ENCODE measurements around the gene CERS2.
A peak's percentile ranks its signal among the peaks of the same experiment; 100 is the strongest.

CERS2 gene

DNA sequence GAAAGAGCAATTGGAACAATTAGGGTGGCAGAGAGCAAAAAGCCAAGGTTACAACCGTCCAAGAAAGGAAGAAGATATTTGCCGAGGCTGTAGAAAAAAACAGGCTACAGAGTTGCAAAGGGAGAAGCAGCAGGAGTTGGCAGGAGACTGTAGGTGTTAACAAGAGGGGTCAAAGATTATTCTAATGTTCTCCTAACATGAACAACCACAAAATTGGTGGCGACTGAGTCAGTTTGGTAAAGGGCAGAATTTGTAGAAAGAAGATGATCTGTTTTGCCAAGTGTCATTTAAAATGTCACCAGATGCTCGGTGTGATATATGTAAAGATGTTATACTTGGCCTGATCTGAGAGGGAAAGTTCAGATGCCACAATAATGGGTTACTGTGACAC lies 33.2 kb upstream of the CERS2 start:
- H3K36me3 ChIP-seq (ENCODE audit: control insufficient read depth in 2 of 2, insufficient read depth in 2 of 2, low read length in 2 of 2): no peaks in the 10 kb centered on the region
- H3K4me3 ChIP-seq (ENCODE audit: low read length in 2 of 2): peak overlapping the region; percentile 84 to 90
- H3K9me3 ChIP-seq (ENCODE audit: control insufficient read depth in 2 of 2, low read length in 2 of 2): no peaks in the 10 kb centered on the region
- H3K27me3 ChIP-seq (ENCODE audit: control insufficient read depth in 2 of 2, insufficient read depth in 2 of 2, low read length in 2 of 2): no peaks in the 10 kb centered on the region
- peak overlapping the region; percentile 41 to 60 for H3K9ac ChIP-seq (ENCODE audit: low read depth in 1 of 2, low read length in 2 of 2)
- H3K27ac ChIP-seq (ENCODE audit: low read depth in 2 of 2, low read length in 2 of 2): peak overlapping the region; percentile 88 to 93
- H3K4me1 ChIP-seq (ENCODE audit: control insufficient read depth in 2 of 2, insufficient read depth in 2 of 2, low read length in 2 of 2): peaks cover 41 to 46% of the 10 kb centered on the region in 2 donors

DNA sequence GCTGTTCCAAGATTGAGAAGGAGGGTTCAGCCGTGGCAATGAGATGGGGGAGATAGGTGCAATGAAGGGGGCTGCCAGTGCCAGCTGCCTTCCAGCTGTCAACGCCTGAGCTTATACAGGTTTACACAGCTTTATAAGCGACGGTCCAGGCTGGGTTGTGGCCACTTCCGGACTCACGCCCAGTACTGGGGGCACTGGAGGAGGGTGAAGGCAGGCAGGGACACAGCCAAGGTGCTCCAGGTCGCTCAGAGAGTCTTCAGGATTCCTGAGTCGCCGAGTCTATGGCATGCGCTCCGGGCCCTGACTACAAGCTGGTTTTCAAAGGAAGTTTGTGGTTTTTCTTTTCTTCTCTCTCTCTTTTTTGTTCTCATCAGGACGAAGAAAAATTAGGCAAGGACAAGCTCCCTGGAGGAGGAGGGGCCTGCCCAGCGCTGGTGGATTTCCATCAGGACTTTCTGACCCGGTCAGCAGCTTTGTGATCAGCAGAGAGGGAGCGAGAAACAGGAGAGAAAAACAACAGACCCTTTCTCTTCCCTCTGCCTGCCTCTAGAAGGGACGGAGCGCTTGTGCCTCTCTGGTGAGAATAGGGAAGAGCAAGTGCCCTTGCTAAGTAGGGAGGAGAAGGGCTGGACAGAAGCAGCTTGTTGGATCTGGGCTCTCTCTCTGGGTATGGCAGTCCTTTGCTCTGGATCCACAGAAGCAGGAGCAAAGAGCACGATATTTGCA lies 31.9 kb upstream of the CERS2 start, which contains the start of gene MINDY1:
TSS of gene MINDY1 (minus strand) at position 576 of the 726 bp plus-strand sequence. CDS start 4,285 bp downstream, outside the sequence.
- H3K27ac ChIP-seq (ENCODE audit: low read depth in 2 of 2, low read length in 2 of 2): peak within 1 kb of the TSS; percentile 88 to 93
- no peaks in the 10 kb centered on the region for H3K27me3 ChIP-seq (ENCODE audit: control insufficient read depth in 2 of 2, insufficient read depth in 2 of 2, low read length in 2 of 2)
- H3K9ac ChIP-seq (ENCODE audit: low read depth in 1 of 2, low read length in 2 of 2): peak within 1 kb of the TSS; percentile 87 to 94
- peak within 1 kb of the TSS; percentile 84 to 90 for H3K4me3 ChIP-seq (ENCODE audit: low read length in 2 of 2)
- H3K9me3 ChIP-seq (ENCODE audit: control insufficient read depth in 2 of 2, low read length in 2 of 2): no peaks in the 10 kb centered on the region
- H3K4me1 ChIP-seq (ENCODE audit: control insufficient read depth in 2 of 2, insufficient read depth in 2 of 2, low read length in 2 of 2): peaks cover 39 to 40% of the 10 kb centered on the region in 2 donors
- peaks cover 11 to 12% of the 10 kb centered on the region in 2 donors for H3K36me3 ChIP-seq (ENCODE audit: control insufficient read depth in 2 of 2, insufficient read depth in 2 of 2, low read length in 2 of 2)

DNA sequence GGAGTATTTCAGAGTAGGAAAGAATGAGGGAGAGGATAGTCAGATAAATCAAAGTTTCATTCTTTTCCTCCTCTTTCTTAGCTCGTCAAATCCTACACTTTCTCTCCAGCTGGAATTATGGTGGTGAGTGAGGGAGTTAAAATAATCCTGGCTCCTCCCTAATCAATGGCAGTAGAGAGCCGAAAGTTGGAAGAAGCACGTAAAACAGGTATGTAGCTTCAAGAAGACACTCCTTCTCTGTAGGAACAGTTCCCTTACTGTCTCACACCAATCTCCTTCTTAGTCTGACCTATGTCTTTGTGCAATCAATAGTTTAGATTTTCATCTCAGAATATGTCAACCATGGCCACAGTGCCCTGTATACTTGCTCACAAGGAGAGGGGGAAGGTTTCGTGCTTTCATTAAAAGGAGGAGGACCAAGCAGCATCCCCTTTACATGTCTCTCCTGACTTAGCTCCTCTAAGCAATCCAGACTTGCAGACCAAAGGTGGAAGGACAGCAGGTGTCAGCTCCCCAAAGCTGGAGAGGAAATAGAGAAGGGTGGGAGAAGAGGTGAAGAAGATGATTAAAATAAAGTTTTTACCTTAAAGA lies 31.2 kb upstream of the CERS2 start:
- Histone ChIP-seq H3K9ac (ENCODE audit: low read depth in 1 of 2, low read length in 2 of 2) (peak overlapping the region; percentile 87 to 94), H3K4me1 (ENCODE audit: control insufficient read depth in 2 of 2, insufficient read depth in 2 of 2, low read length in 2 of 2) (peaks cover 34 to 40% of the 10 kb centered on the region in 2 donors), H3K9me3 (ENCODE audit: control insufficient read depth in 2 of 2, low read length in 2 of 2) (no peaks in the 10 kb centered on the region), H3K36me3 (ENCODE audit: control insufficient read depth in 2 of 2, insufficient read depth in 2 of 2, low read length in 2 of 2) (peaks cover 16 to 18% of the 10 kb centered on the region in 2 donors), H3K27ac (ENCODE audit: low read depth in 2 of 2, low read length in 2 of 2) (peak overlapping the region; percentile 88 to 93), H3K4me3 (ENCODE audit: low read length in 2 of 2) (peak overlapping the region; percentile 81 to 84), H3K27me3 (ENCODE audit: control insufficient read depth in 2 of 2, insufficient read depth in 2 of 2, low read length in 2 of 2) (no peaks in the 10 kb centered on the region)

DNA sequence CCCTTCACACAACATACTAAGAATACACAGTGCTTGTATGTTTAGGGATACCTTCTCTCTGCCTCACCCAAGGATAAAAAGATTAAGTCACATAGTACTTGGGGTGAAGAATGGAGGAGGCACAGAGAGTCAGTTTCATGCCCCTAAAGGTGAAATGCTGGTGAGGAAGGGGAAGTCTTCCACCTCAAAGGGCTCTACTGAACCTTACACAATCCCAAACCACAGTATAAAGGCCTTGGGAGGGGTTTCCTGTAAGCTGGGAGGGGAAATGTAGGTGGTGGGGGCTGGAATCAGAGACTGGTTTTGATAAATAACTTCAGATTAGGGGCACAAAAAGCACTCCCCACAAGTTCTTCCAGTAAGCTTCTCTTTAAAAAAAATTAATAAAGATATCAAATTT lies 28.5 kb upstream of the CERS2 start:
- Histone ChIP-seq H3K27ac (ENCODE audit: low read depth in 2 of 2, low read length in 2 of 2) (no peak overlapping the region), H3K4me3 (ENCODE audit: low read length in 2 of 2) (peak overlapping the region in 1 of 2 donors; percentile 45), H3K9ac (ENCODE audit: low read depth in 1 of 2, low read length in 2 of 2) (no peak overlapping the region)

DNA sequence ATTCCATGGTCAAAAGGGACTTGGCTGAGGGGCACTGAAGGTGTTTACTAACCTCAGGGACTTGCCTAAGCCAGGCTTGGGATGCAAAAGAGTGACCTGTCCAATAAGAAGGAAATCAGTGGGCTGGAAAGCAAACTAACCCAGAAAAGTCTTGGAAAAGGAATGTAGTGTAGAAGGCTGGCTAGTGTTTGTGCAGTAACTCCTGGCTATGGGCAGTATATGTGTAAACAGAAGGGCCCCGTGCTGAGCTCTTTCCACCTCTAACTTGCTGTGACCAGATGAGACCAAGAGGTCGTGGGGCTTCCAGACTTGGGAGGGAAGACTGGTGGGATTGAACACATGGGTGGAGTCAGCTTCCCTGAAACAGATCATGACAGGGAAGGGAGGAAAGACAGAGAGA lies 28.0 kb upstream of the CERS2 start:
- Histone ChIP-seq H3K4me3 (ENCODE audit: low read length in 2 of 2) (peak overlapping the region in 1 of 2 donors; percentile 45), H3K4me1 (ENCODE audit: control insufficient read depth in 2 of 2, insufficient read depth in 2 of 2, low read length in 2 of 2) (peaks cover 23 to 28% of the 10 kb centered on the region in 2 donors), H3K9me3 (ENCODE audit: control insufficient read depth in 2 of 2, low read length in 2 of 2) (no peaks in the 10 kb centered on the region), H3K27me3 (ENCODE audit: control insufficient read depth in 2 of 2, insufficient read depth in 2 of 2, low read length in 2 of 2) (no peaks in the 10 kb centered on the region), H3K27ac (ENCODE audit: low read depth in 2 of 2, low read length in 2 of 2) (no peak overlapping the region), H3K9ac (ENCODE audit: low read depth in 1 of 2, low read length in 2 of 2) (no peak overlapping the region), H3K36me3 (ENCODE audit: control insufficient read depth in 2 of 2, insufficient read depth in 2 of 2, low read length in 2 of 2) (peaks cover 37 to 39% of the 10 kb centered on the region in 2 donors)

More for the DNA sequence above, 28.5 kb upstream of the CERS2 start:
- Histone ChIP-seq H3K27me3 (ENCODE audit: control insufficient read depth in 2 of 2, insufficient read depth in 2 of 2, low read length in 2 of 2) (no peaks in the 10 kb centered on the region), H3K4me1 (ENCODE audit: control insufficient read depth in 2 of 2, insufficient read depth in 2 of 2, low read length in 2 of 2) (peaks cover 25 to 33% of the 10 kb centered on the region in 2 donors), H3K36me3 (ENCODE audit: control insufficient read depth in 2 of 2, insufficient read depth in 2 of 2, low read length in 2 of 2) (peaks cover 31 to 34% of the 10 kb centered on the region in 2 donors), H3K9me3 (ENCODE audit: control insufficient read depth in 2 of 2, low read length in 2 of 2) (no peaks in the 10 kb centered on the region)

DNA sequence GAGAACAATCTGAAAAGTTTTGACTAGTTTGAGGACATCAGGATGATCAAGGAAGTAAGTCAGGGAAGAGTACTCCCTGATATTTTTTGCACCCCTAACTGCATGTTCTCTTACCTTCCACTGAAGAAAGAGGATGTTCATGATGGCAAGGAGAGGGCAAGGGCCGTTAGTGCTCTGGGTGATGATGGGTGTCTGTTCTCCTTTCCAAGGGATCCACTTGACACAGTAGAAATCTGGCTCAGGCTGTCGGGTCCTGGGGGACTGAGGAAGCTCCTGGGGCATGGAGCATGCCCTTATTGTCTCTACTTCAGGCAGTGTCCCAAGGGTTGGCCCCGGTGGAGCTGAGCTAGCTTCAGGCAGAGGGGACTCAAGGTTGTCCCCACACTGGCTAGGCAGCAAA lies 27.4 kb upstream of the CERS2 start:
- no peak overlapping the region for H3K27ac ChIP-seq (ENCODE audit: low read depth in 2 of 2, low read length in 2 of 2)
- H3K4me3 ChIP-seq (ENCODE audit: low read length in 2 of 2): no peak overlapping the region
- no peaks in the 10 kb centered on the region for H3K9me3 ChIP-seq (ENCODE audit: control insufficient read depth in 2 of 2, low read length in 2 of 2)
- H3K4me1 ChIP-seq (ENCODE audit: control insufficient read depth in 2 of 2, insufficient read depth in 2 of 2, low read length in 2 of 2): peaks cover 22 to 24% of the 10 kb centered on the region in 2 donors
- H3K27me3 ChIP-seq (ENCODE audit: control insufficient read depth in 2 of 2, insufficient read depth in 2 of 2, low read length in 2 of 2): no peaks in the 10 kb centered on the region
- H3K9ac ChIP-seq (ENCODE audit: low read depth in 1 of 2, low read length in 2 of 2): no peak overlapping the region
- peaks cover 42 to 44% of the 10 kb centered on the region in 2 donors for H3K36me3 ChIP-seq (ENCODE audit: control insufficient read depth in 2 of 2, insufficient read depth in 2 of 2, low read length in 2 of 2)

DNA sequence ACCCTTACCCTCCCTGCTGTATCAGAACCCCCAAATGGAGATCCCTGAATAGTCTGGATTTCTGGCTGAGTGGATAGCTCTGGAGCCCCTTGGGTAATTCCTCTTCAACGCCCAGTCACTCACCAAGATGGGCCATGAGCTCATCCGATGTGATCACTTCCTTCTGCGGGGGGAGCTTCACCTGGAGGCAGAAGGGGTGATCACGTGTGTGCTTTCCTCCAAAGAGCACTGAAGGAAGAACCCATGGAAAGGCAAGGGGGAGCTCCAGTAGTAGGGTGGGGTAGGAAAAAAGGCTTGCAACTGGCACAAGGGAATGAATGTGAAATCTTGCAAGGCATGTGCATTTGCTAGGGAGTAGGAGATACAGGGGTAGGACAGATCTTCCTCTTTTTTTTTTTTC lies 27.0 kb upstream of the CERS2 start:
- Histone ChIP-seq H3K27me3 (ENCODE audit: control insufficient read depth in 2 of 2, insufficient read depth in 2 of 2, low read length in 2 of 2) (no peaks in the 10 kb centered on the region), H3K27ac (ENCODE audit: low read depth in 2 of 2, low read length in 2 of 2) (no peak overlapping the region), H3K36me3 (ENCODE audit: control insufficient read depth in 2 of 2, insufficient read depth in 2 of 2, low read length in 2 of 2) (peaks cover 46 to 49% of the 10 kb centered on the region in 2 donors), H3K4me1 (ENCODE audit: control insufficient read depth in 2 of 2, insufficient read depth in 2 of 2, low read length in 2 of 2) (peaks cover 18 to 21% of the 10 kb centered on the region in 2 donors), H3K9me3 (ENCODE audit: control insufficient read depth in 2 of 2, low read length in 2 of 2) (no peaks in the 10 kb centered on the region), H3K9ac (ENCODE audit: low read depth in 1 of 2, low read length in 2 of 2) (no peak overlapping the region), H3K4me3 (ENCODE audit: low read length in 2 of 2) (no peak overlapping the region)

DNA sequence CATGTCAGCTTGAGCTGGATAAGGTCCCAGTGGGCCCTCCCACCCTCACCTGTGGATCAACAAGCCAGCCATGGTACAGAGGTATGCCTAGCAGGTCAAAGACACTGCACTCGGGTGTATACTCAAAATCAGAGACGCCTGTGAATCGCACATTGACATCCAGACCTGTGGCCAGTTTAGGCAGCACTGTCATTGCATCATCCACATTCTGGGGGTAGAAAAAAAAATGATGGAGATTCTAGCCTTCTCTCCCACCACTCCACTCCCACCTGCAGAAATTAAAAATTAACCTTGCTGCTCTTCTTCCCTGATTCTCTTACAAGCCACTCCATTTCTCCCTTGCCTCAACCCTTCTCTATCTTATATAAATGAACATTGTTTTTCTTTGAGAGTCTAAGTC lies 25.8 kb upstream of the CERS2 start:
- Histone ChIP-seq H3K9ac (ENCODE audit: low read depth in 1 of 2, low read length in 2 of 2) (no peak overlapping the region), H3K4me1 (ENCODE audit: control insufficient read depth in 2 of 2, insufficient read depth in 2 of 2, low read length in 2 of 2) (peaks cover 12 to 17% of the 10 kb centered on the region in 2 donors), H3K27me3 (ENCODE audit: control insufficient read depth in 2 of 2, insufficient read depth in 2 of 2, low read length in 2 of 2) (no peaks in the 10 kb centered on the region), H3K9me3 (ENCODE audit: control insufficient read depth in 2 of 2, low read length in 2 of 2) (no peaks in the 10 kb centered on the region), H3K4me3 (ENCODE audit: low read length in 2 of 2) (no peak overlapping the region), H3K36me3 (ENCODE audit: control insufficient read depth in 2 of 2, insufficient read depth in 2 of 2, low read length in 2 of 2) (peaks cover 46 to 50% of the 10 kb centered on the region in 2 donors), H3K27ac (ENCODE audit: low read depth in 2 of 2, low read length in 2 of 2) (no peak overlapping the region)

DNA sequence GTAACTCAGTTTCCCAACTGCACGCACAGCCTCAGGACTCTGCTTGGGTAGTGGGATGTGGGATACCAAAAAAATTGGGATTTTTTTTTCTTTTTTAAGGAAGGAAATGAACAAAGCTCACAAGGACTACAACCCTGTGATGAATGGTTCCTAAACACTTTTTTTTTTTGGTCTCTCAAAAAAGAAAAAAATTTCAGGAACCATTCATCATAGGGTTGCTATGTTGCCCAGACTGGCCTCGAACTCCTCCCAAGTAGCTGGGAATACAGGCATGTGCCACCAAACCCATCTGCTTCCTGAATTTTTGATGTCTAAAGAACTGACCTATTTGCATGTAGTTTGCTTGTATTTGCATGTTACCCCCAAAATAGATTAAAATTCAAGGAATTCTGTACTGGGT lies 25.3 kb upstream of the CERS2 start:
- Histone ChIP-seq H3K9ac (ENCODE audit: low read depth in 1 of 2, low read length in 2 of 2) (no peak overlapping the region), H3K4me1 (ENCODE audit: control insufficient read depth in 2 of 2, insufficient read depth in 2 of 2, low read length in 2 of 2) (peaks cover 11 to 15% of the 10 kb centered on the region in 2 donors), H3K4me3 (ENCODE audit: low read length in 2 of 2) (no peak overlapping the region), H3K27me3 (ENCODE audit: control insufficient read depth in 2 of 2, insufficient read depth in 2 of 2, low read length in 2 of 2) (no peaks in the 10 kb centered on the region), H3K36me3 (ENCODE audit: control insufficient read depth in 2 of 2, insufficient read depth in 2 of 2, low read length in 2 of 2) (peaks cover 46 to 52% of the 10 kb centered on the region in 2 donors), H3K27ac (ENCODE audit: low read depth in 2 of 2, low read length in 2 of 2) (no peak overlapping the region), H3K9me3 (ENCODE audit: control insufficient read depth in 2 of 2, low read length in 2 of 2) (no peaks in the 10 kb centered on the region)

DNA sequence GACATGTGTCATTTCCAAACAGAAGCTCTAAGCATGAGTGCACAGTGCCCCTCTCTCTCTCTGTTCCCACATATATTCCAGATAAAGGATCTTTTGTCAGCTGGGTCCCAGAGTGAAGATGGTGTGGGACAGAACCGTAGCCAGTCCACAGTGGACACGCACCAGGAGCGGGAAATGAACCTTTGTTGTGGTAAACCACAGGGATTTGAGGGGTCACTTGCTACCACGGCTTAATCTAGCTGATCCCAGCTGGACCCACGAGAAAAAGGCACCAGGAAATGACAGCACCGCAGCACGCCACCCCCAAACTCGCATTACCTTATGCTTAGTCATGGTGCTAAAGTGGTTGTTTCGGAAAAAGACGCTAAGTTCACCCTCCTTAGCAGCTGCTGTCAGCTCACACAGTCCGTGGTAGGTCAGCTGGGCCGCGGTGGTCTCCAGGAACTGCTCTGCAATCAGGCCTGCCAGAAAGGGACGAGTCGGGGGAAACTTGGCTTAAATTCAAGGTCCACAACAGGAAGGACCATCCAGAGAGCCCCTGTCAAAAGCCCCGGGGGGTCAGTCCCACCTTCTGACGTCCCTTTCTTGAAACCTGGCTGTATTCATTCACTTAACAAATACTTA lies 24.5 kb upstream of the CERS2 start:
- peaks cover 9% of the 10 kb centered on the region in 2 donors for H3K4me1 ChIP-seq (ENCODE audit: control insufficient read depth in 2 of 2, insufficient read depth in 2 of 2, low read length in 2 of 2)
- H3K27me3 ChIP-seq (ENCODE audit: control insufficient read depth in 2 of 2, insufficient read depth in 2 of 2, low read length in 2 of 2): no peaks in the 10 kb centered on the region
- peaks cover 46 to 52% of the 10 kb centered on the region in 2 donors for H3K36me3 ChIP-seq (ENCODE audit: control insufficient read depth in 2 of 2, insufficient read depth in 2 of 2, low read length in 2 of 2)
- no peak overlapping the region for H3K9ac ChIP-seq (ENCODE audit: low read depth in 1 of 2, low read length in 2 of 2)
- no peaks in the 10 kb centered on the region for H3K9me3 ChIP-seq (ENCODE audit: control insufficient read depth in 2 of 2, low read length in 2 of 2)
- no peak overlapping the region for H3K4me3 ChIP-seq (ENCODE audit: low read length in 2 of 2)
- no peak overlapping the region for H3K27ac ChIP-seq (ENCODE audit: low read depth in 2 of 2, low read length in 2 of 2)
